Ramos (cell line): Measurements from ENCODE around the gene BOD1.
"Not testable (repeated sequence)": the region's sequence is repeated elsewhere in the genome, so short reads cannot be mapped to it uniquely, and the experiment has no call there.

ENCODE experiments used
- in situ Hi-C: fragments of 300-500 bp; cut with MboI; formaldehyde crosslinking; loops from one replicate; pipeline ENCODE4 v1.14.3; 2022; ENCODE audit warnings: low sequenced_read_pairs; ENCODE audit not compliant: unreplicated experiment

Gene BOD1

DNA sequence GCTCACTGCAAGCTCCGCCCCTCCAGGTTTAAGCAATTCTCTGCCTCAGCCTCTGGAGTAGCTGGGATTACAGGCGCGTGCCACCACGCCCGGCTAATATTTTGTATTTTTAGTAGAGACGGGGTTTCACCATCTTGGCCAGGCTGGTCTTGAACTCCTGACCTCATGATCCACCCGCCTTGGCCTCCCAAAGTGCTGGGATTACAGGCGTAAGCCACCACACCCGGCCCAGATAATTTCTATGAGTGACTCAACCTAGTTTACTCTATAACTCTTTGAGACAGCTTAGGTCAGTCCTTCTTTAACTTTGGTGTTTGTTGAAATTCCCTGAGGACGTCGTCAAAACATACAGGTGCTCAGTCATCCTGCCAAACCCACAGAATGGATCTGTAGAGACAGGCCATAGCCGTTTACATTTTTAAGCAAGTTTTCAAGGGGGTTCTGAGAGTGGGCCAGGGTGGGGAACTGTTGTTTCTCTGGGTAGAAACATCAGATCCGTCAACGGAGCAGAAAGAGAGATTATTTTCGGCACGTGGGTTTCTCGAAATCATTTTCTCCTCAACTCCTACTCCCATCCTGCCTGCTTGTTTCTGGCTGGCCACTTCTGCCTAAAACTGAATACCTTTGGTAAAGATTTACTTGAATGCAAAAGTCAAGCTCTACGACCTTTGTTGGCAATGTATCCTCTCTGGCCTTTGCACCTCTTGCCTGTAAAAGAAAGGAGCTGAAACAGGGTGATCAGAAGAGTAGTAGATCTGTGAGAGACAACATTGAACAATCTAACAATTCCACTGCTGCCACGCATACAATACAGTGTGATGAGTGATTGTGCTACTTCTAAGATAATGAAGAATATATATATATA, 6.0 kb upstream of the BOD1 start:
- in situ Hi-C loops, result loop anchor here (5.0 kb wide), 1 partner anchor 350 kb away; no protein-coding TSS in a partner anchor

DNA sequence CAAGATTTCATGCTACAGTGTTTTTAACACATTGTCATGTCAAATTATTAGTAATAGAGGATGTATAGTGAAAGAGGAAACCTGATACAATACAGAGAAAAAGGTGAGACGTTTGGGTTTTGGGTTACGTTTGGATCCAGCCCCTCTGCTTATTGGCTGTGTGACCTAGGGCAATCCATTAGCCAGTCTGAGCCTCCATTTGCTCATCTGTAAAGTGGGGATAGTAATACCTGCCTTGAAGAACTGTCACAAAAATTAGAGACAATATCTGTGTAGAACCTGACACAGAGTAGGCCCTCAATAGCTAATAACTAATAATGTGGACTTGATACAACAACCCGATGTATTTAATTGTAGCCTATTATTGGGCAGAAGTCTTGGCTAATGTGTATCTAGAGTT, 4.3 kb upstream of the BOD1 start:
- in situ Hi-C loops, result loop anchor here (5.0 kb wide), 1 partner anchor 352 kb away; no protein-coding TSS in a partner anchor

DNA sequence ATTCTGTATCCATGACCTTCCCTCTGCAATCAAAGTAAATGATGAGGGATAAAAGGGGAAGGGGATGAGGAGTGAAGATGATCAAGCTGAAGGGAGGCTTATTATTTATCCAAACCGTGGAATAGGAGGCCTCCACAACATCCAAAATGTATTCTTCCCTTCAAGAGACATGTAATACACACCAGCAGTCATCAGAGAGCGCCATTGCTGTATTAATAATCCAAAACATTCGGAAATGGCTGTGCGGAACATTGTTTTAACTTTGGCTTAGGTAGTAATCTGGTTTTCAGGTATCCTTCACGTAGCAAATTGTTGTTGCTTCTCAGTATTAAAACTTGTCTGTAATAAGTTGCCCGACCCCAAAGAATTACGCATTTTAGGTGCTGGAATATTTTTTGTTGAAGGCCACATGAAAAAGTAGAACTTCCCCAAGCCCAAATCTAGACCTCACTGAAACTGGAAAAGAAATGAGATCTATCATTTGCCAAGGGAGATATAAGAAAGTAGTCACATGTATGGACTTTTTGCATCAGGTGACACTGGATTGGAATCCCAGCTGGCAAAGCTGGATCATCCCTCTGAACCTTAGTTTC, 2.6 kb upstream of the BOD1 start:
- in situ Hi-C loops, result no loop called here

DNA sequence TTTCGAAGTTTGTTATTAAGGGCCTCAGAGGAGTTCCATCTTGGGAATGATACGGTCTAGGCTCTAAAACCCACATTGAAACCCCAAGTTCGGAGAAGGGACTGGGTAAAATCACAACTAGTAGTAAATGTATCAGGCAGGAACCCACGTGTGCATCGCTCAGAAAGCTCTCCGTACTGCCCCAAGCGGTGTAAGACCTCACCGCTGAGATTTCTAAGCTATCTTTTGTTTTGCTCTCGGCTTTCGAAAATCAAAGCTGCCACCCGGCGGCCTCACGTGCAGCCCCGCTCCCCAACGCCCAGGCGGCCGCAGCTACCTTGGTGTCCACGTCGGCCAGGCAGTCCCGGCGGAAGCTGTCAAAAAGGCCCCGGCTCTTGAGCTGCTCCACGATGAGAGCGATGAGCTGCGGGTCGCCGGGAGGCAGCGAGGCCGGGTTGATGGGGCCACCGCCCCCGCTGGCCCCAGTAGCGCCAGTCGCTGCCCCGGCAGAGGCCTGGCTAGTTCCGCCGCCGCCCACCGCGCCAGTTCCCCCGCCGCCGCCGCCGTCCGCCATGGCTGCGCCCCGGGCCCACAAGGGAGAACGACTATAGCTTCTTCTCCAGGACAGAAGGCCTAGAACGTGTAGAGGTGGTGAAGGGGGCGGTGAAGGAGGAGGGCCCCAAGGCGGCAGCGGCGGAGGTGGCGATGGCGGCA, 420 bp downstream of the BOD1 start:
- in situ Hi-C loops, result no loop called here

DNA sequence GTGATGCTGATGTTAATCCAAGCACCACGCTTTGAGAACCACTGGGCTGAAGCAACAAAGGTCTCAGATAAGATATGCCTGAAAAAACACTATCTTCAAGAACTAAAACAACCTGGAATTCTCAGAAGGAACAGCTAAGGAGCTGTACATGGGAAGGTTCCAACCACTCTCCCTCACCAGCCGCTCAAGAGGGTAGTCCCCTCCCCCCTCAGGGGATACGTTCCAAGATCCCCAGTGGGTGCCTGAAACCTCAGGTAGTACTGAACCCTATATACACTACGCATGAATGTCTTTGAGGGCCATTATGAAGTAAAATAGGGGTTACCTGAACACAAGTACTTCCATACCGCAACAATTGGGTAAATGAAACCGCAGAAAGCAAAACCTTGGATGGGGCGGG, 1.9 kb downstream of the BOD1 start:
- in situ Hi-C loops, result no loop called here

GRCh38 chr5:173613433-173614159, 2.9 kb downstream of the BOD1 start:
- in situ Hi-C loops, result no loop called here

DNA sequence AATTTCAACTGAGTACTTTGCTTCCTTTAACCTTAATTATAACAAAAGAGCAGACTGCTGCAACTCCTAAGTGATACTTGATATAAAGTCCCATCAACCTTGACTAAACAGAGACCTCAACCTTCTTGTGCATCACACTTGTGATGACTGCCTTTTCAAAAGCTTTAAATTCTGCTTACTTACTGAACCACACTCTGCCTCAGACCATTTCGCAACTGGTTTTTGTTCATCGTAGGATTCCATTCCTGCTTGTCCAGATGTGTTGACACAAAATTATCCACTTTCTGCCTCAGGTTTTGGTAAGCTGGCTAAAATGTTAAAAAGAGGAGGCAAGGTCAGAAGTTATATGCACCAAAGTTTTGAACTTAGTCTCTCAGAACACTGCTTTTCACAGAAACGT, 3.5 kb downstream of the BOD1 start:
- in situ Hi-C loops, result no loop called here

DNA sequence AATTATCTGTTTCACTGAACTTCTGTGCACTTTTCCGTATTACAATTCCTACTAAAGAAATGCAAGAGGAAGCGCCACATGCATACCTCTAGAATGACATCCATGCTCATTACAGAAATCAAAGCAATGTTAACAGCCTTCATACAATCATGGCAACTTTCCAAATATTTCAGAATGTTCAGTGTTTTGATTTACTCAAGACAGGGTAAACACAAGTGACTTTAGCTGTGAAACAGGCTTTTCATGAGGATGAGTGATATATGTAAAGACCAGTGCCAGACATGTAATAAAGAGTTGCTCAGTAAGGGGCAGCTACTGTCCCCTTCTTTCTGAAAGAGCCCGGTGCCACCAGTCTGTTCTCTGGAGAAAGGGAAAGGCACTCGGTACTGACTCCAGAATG, 4.7 kb downstream of the BOD1 start:
- in situ Hi-C loops, result no loop called here

DNA sequence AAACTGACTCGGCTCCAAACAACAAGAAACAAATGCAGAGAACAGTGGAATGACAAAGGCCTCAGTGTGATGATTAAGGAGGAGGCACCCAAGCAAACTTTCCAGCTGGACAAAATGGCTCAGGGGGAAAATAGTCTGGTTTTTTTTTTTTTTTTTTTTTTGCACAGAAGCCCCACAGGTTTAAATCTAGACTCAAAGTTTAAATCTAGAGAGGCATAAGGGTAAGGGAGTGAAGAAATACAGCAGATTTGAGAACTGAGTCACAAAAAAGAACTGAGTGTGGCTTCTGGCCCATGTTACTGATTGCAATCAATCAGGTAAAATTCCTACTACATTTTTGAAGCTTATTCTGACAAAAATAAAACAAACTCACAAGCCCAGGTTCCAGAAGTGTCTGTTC, 12.3 kb downstream of the BOD1 start:
- in situ Hi-C loops, result no loop called here

GRCh38 chr5:173602423-173602822, 14.0 kb downstream of the BOD1 start:
- in situ Hi-C loops, result no loop called here

GRCh38 chr5:173598686-173599085, 17.8 kb downstream of the BOD1 start:
- in situ Hi-C loops, result loop anchor here (10.0 kb wide), 1 partner anchor 716 kb away; no protein-coding TSS in a partner anchor

- in situ Hi-C loops, result loop anchor here (10.0 kb wide), 1 partner anchor 717 kb away; no protein-coding TSS in a partner anchor
Measured at GRCh38 chr5:173597304-173597703, 19.1 kb downstream of the BOD1 start.

DNA sequence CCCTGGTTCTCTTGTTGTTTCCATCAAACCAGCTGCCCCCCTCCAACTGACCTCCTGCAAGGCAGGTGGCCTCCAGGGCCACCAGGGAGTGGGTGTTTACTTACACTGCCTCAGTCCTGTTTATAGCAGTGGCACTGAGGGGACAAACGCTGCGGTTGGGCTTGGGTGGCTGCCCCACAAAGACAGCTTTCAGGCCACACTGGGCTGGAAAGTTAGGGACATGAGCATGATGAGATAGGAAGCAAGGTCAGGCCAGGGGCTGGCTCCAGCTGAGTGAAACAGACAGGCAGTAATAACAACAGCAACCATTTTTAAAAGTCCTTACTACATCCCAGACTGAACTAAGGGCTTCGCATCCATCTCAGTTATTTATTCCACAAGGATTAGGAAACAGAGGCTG, 20.6 kb downstream of the BOD1 start:
- in situ Hi-C loops, result loop anchor here (10.0 kb wide), 1 partner anchor 719 kb away; no protein-coding TSS in a partner anchor

- in situ Hi-C loops, result loop anchor here (10.0 kb wide), 1 partner anchor 721 kb away; no protein-coding TSS in a partner anchor
Measured at GRCh38 chr5:173594061-173594460, 22.4 kb downstream of the BOD1 start.

- in situ Hi-C loops, result loop anchor here (10.0 kb wide), 1 partner anchor 723 kb away; no protein-coding TSS in a partner anchor
Measured at GRCh38 chr5:173592050-173592669, 24.3 kb downstream of the BOD1 start.

DNA sequence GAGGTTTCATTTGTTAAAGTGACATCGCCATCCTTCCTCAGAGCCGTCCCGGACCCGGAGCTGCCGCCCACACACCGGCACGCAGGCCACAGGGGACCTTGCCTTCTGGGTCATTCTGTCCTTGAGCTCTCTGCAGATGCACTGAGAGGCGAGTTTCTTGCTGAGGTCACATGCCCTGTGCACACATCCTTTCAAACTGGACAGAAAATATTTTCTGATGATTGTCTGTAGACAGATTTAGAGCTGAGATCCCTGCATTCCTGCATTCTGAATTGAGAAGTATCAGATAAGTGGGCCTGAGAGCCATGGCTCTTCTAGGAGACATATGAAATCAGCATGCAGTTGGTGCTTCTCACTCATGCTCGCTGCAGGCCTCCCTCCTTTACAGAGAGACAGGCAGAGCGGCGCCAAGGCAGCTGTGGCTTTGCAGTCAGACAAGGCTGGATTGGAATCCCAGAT, 25.4 kb downstream of the BOD1 start:
- in situ Hi-C loops, result loop anchor here (10.0 kb wide), 1 partner anchor 724 kb away; no protein-coding TSS in a partner anchor

- in situ Hi-C loops, result loop anchor here (10.0 kb wide), 1 partner anchor 724 kb away; no protein-coding TSS in a partner anchor
Measured at GRCh38 chr5:173590436-173591055, 25.9 kb downstream of the BOD1 start.

- in situ Hi-C loops, result not testable (repeated sequence)
Measured at GRCh38 chr5:173586133-173586532, 30.3 kb downstream of the BOD1 start.

DNA sequence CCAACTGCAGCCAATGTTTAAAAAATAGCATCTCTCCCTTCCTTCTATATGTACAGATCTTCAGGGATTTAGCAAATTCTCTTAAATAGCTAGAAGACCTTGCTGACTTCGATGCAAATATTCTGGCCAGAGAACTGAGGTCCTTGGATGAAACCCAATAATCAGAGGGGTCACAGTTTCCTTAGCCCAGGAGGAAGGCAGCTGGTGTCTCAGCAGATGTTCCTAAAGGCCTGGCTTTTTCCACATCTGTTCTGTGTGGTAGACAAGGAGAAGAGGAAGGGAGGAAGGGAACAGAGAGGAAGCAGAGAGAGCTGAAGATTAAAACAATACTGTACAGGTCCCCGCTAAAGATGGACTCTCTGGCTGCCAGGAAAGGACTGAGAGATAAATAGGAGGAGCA, 33.1 kb downstream of the BOD1 start:
- in situ Hi-C loops, result no loop called here
